ENCODE results near the gene FIBCD1. TPM values are rescaled to one million over a fixed set of nuclear protein-coding genes. Genes with fewer than 3 reads are reported as not detected.

FIBCD1 gene
- total and polyA plus RNA-seq, 2 of the 8 experiments (the other 6 are each of a cell fraction or from before 2014, with no cell fraction given) = 6.1 to 8.8 TPM

DNA sequence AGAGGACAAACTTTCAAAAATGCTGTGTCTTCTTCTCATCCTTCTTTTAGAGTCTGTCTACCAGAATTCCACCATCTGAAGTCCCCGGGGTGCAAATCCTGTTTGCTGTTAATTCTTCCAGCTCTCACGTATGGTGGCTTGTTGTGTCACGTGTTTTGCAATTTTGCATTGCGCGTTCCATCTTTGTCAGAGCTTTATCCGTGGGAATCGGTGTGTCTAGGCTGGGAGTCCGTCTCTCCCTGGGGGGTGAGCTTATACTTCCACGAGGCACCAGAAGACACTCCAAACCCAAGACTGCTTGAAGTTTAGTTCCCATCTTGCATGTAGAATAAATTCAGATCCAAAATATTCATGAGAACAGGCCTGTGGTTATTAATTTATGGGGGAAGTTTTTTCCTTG is 6.1 kb upstream of the FIBCD1 start:
- H3K18ac ChIP-seq (ENCODE audit: extremely low read depth, low read length) = no peak overlapping the region
- no peak overlapping the region for H3K14ac ChIP-seq (ENCODE audit: insufficient read length)
- no peak overlapping the region for H4K91ac ChIP-seq (replicated peaks; ENCODE audit: insufficient read length, low read length)
- H3K9ac ChIP-seq (replicated peaks in 1 of 4; ENCODE audit: extremely low read depth in 1 of 4, low read depth in 3 of 4, low read length in 3 of 4) = no peak overlapping the region
- TF ChIP-seq CTCF (IDR thresholded peaks at IDR 0.05; ENCODE audit: control extremely low read depth in 1 of 3, insufficient read depth in 1 of 3, low read depth in 1 of 3, low read length in 3 of 3) (no peak), POLR2AphosphoS5 (IDR thresholded peaks at IDR 0.05; ENCODE audit: low read depth, low read length) (no peak)
- H3K27ac ChIP-seq (ENCODE audit: low read depth, low read length) = no peak overlapping the region
- no peak overlapping the region for H2BK12ac ChIP-seq (ENCODE audit: low read depth, low read length)
- no peak overlapping the region for H3K4ac ChIP-seq (replicated peaks; ENCODE audit: insufficient read length, low read depth, low read length)
- H2AK5ac ChIP-seq (ENCODE audit: low read depth, low read length) = no peak overlapping the region
- no peak overlapping the region for H2BK120ac ChIP-seq (replicated peaks; ENCODE audit: low read depth, low read length)
- H3K79me1 ChIP-seq (ENCODE audit: low read depth, low read length) = no peaks in the 10 kb centered on the region
- no peak overlapping the region for H2AFZ ChIP-seq (ENCODE audit: low read length)
- H4K5ac ChIP-seq (ENCODE audit: insufficient read length, low read depth, low read length) = no peak overlapping the region
- no peak overlapping the region for H3K56ac ChIP-seq (replicated peaks; ENCODE audit: insufficient read length, low read depth, low read length)
- H3K36me3 ChIP-seq (ENCODE audit: control insufficient read depth in 2 of 4, insufficient read depth in 4 of 4, low read length in 3 of 4) = no peaks in the 10 kb centered on the region
- H2BK5ac ChIP-seq (ENCODE audit: low read depth, low read length) = no peak overlapping the region
- H3K23me2 ChIP-seq (ENCODE audit: low read depth, low read length) = no peaks in the 10 kb centered on the region
- H2BK15ac ChIP-seq (ENCODE audit: low read length) = no peak overlapping the region
- no peak overlapping the region for H3K23ac ChIP-seq (ENCODE audit: insufficient read length)
- 89% methylated on average over 9 of the region's 9 CpGs; no CpG with 5 or more reads in 1 of the 2 experiments for WGBS, 2 experiments (ENCODE audit: extremely low coverage in 1 of 2, insufficient coverage in 1 of 2, insufficient read length in 1 of 2, insufficient replicate concordance in 2 of 2, low coverage in 1 of 2, low lambda C conversion rate in 2 of 2, missing lambda C conversion rate in 1 of 2)
- no peak for FAIRE-seq
- H3K4me2 ChIP-seq (ENCODE audit: insufficient read depth in 1 of 2, low read depth in 2 of 2, low read length in 2 of 2) = no peak overlapping the region
- H2BK20ac ChIP-seq (ENCODE audit: low read length) = no peak overlapping the region
- 0 out of 4 replicates have a peak, but pooled peaks cover 0 to 5% of the 10 kb centered on the region in 2 experiments for H3K9me3 ChIP-seq (ENCODE audit: insufficient read depth in 2 of 2, low read depth in 1 of 2, low read length in 1 of 2)
- ChIA-PET CTCF (ENCODE audit: partially characterized antibody) (interaction anchor here (1.2 to 8.2 kb wide), 7 partner anchors 11 to 101 kb away, joined by 3 to 69 read pairs (median 10); no protein-coding TSS in a partner anchor), POLR2A (ENCODE audit: partially characterized antibody) (interaction anchor here (1.1 to 1.7 kb wide), 2 partner anchors 10 to 48 kb away, joined by 3 to 4 read pairs; partner anchors contain the start of gene QRFP)
- H4K20me1 ChIP-seq (replicated peaks in 1 of 2; ENCODE audit: control insufficient read depth in 1 of 2, insufficient read depth in 2 of 2, low read length in 2 of 2) = peaks cover 2 to 3% of the 10 kb centered on the region in 2 experiments
- peaks cover 0 to 11% (median 6%) of the 10 kb centered on the region in 4 experiments; a peak in 5 of 7 replicates for H3K4me1 ChIP-seq (replicated peaks in 1 of 4; ENCODE audit: control insufficient read depth in 3 of 4, insufficient read depth in 4 of 4, low read length in 3 of 4)
- DNase-seq (ENCODE audit: low read depth in 1 of 2, low spot score in 2 of 2) = no peak
- no peaks in the 10 kb centered on the region for H3K79me2 ChIP-seq (ENCODE audit: control insufficient read depth in 1 of 2, insufficient read depth in 2 of 2, low read length in 2 of 2)
- peaks cover 4 to 14% (median 7%) of the 10 kb centered on the region in 4 experiments for H3K27me3 ChIP-seq (replicated peaks in 1 of 4; ENCODE audit: control insufficient read depth in 3 of 4, extremely low read depth in 1 of 4, insufficient read depth in 3 of 4, low read length in 3 of 4)
- H3K4me3 ChIP-seq (ENCODE audit: extremely low read depth in 1 of 4, insufficient read depth in 2 of 4, low read depth in 3 of 4, low read length in 4 of 4) = no peak overlapping the region
- no peak overlapping the region for H4K8ac ChIP-seq (ENCODE audit: extremely low read depth, insufficient read depth, low read length)
